ENCODE data around the gene STRADB.

GRCh38 chr2:201484805-201485204 lies 33.3 kb downstream of the STRADB start:
- TF ChIP-seq EZH2 (IDR thresholded peaks at IDR 0.05; ENCODE audit: borderline replicate concordance, low read depth, low read length, severe bottlenecking) (no peak), MYC (IDR thresholded peaks at IDR 0.05; ENCODE audit: low read depth, low read length) (no peak), POLR2A (IDR thresholded peaks at IDR 0.05; ENCODE audit: low read depth, low read length) (no peak)
- TF ChIP-seq, protein P1, sequence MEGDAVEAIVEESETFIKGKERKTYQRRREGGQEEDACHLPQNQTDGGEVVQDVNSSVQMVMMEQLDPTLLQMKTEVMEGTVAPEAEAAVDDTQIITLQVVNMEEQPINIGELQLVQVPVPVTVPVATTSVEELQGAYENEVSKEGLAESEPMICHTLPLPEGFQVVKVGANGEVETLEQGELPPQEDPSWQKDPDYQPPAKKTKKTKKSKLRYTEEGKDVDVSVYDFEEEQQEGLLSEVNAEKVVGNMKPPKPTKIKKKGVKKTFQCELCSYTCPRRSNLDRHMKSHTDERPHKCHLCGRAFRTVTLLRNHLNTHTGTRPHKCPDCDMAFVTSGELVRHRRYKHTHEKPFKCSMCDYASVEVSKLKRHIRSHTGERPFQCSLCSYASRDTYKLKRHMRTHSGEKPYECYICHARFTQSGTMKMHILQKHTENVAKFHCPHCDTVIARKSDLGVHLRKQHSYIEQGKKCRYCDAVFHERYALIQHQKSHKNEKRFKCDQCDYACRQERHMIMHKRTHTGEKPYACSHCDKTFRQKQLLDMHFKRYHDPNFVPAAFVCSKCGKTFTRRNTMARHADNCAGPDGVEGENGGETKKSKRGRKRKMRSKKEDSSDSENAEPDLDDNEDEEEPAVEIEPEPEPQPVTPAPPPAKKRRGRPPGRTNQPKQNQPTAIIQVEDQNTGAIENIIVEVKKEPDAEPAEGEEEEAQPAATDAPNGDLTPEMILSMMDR (IDR thresholded peaks at IDR 0.05; ENCODE audit: extremely low read depth in 1 of 2, insufficient read depth in 1 of 2, low read depth in 1 of 2, low read length in 2 of 2), result no peak

Measured in endothelial cell of umbilical vein (primary cell).